ENCODE measurements around the gene ZSCAN23.

ZSCAN23 gene

GRCh38 chr6:28402197-28402596 lies 41.1 kb downstream of the ZSCAN23 start:
- Histone ChIP-seq H2BK12ac (ENCODE audit: low read length in 2 of 2) (no peak overlapping the region), H3K27me3 (ENCODE audit: control insufficient read depth in 1 of 2, insufficient read depth in 1 of 2, low read length in 2 of 2) (peaks cover 0 to 10% of the 10 kb centered on the region in 2 experiments), H3K9me3 (ENCODE audit: control insufficient read depth, low read length) (no peaks in the 10 kb centered on the region), H2BK5ac (ENCODE audit: low read depth, low read length, poor library complexity, severe bottlenecking) (no peak overlapping the region), H3K9ac (ENCODE audit: low read length) (no peak overlapping the region), H3K27ac (ENCODE audit: low read length, poor library complexity, severe bottlenecking) (no peak overlapping the region), H3K18ac (ENCODE audit: low read depth in 1 of 2, low read length in 2 of 2) (no peak overlapping the region), H4K8ac (ENCODE audit: low read length) (no peak overlapping the region), H3K36me3 (ENCODE audit: control insufficient read depth in 1 of 2, insufficient read depth in 2 of 2, low read depth in 1 of 2, low read length in 2 of 2) (peaks cover 3 to 10% of the 10 kb centered on the region in 2 experiments), H3K4me2 (ENCODE audit: low read length, poor library complexity, severe bottlenecking) (no peak overlapping the region), H3K79me1 (replicated peaks; ENCODE audit: low read length, poor library complexity, severe bottlenecking) (peaks cover 5% of the 10 kb centered on the region), H2AK5ac (ENCODE audit: low read length, severe bottlenecking) (no peak overlapping the region), H2AFZ (ENCODE audit: low read depth, low read length) (no peak overlapping the region), H2BK15ac (ENCODE audit: low read depth, poor library complexity, severe bottlenecking) (no peak overlapping the region), H3K14ac (ENCODE audit: low read length in 2 of 2) (no peak overlapping the region), H4K91ac (ENCODE audit: low read length) (no peak overlapping the region), H2BK120ac (ENCODE audit: low read depth, low read length) (no peak overlapping the region), H3K23ac (ENCODE audit: low read length in 2 of 2) (no peak overlapping the region), H3K4ac (ENCODE audit: low read depth in 1 of 2, low read length in 2 of 2) (no peak overlapping the region), H3K4me3 (ENCODE audit: insufficient read depth in 1 of 2, low read depth in 1 of 2, low read length in 2 of 2) (no peak overlapping the region), H3K4me1 (ENCODE audit: control insufficient read depth, insufficient read depth, low read depth, low read length) (peaks cover 3% of the 10 kb centered on the region)
- no peak for DNase-seq
- WGBS = 93% methylated on average over 2 of the region's 2 CpGs

GRCh38 chr6:28401172-28401571 lies 42.1 kb downstream of the ZSCAN23 start:
- Histone ChIP-seq H3K36me3 (ENCODE audit: control insufficient read depth in 1 of 2, insufficient read depth in 2 of 2, low read depth in 1 of 2, low read length in 2 of 2) (peaks cover 6 to 20% of the 10 kb centered on the region in 2 experiments), H3K9me3 (ENCODE audit: control insufficient read depth, low read length) (no peaks in the 10 kb centered on the region), H3K18ac (ENCODE audit: low read depth in 1 of 2, low read length in 2 of 2) (no peak overlapping the region), H2BK120ac (ENCODE audit: low read depth, low read length) (no peak overlapping the region), H3K4me3 (ENCODE audit: insufficient read depth in 1 of 2, low read depth in 1 of 2, low read length in 2 of 2) (no peak overlapping the region), H3K79me1 (replicated peaks; ENCODE audit: low read length, poor library complexity, severe bottlenecking) (peaks cover 5% of the 10 kb centered on the region), H3K23ac (ENCODE audit: low read length in 2 of 2) (no peak overlapping the region), H2BK5ac (ENCODE audit: low read depth, low read length, poor library complexity, severe bottlenecking) (no peak overlapping the region), H3K4me2 (ENCODE audit: low read length, poor library complexity, severe bottlenecking) (no peak overlapping the region), H3K4me1 (ENCODE audit: control insufficient read depth, insufficient read depth, low read depth, low read length) (peaks cover 6% of the 10 kb centered on the region), H3K9ac (ENCODE audit: low read length) (no peak overlapping the region), H3K27ac (ENCODE audit: low read length, poor library complexity, severe bottlenecking) (no peak overlapping the region), H2AFZ (ENCODE audit: low read depth, low read length) (no peak overlapping the region), H2BK12ac (ENCODE audit: low read length in 2 of 2) (no peak overlapping the region), H2AK5ac (ENCODE audit: low read length, severe bottlenecking) (no peak overlapping the region), H2BK15ac (ENCODE audit: low read depth, poor library complexity, severe bottlenecking) (no peak overlapping the region), H3K4ac (ENCODE audit: low read depth in 1 of 2, low read length in 2 of 2) (no peak overlapping the region), H4K91ac (ENCODE audit: low read length) (no peak overlapping the region), H3K14ac (ENCODE audit: low read length in 2 of 2) (no peak overlapping the region), H4K8ac (ENCODE audit: low read length) (no peak overlapping the region), H3K27me3 (ENCODE audit: control insufficient read depth in 1 of 2, insufficient read depth in 1 of 2, low read length in 2 of 2) (peaks cover 0 to 9% of the 10 kb centered on the region in 2 experiments)
- DNase-seq = no peak
- WGBS = no CpG with 5 or more reads among the region's 1 CpG

GRCh38 chr6:28400122-28400451 lies 43.2 kb downstream of the ZSCAN23 start:
- no peak overlapping the region for H3K23ac ChIP-seq (ENCODE audit: low read length in 2 of 2)
- H3K9me3 ChIP-seq (ENCODE audit: control insufficient read depth, low read length) = no peaks in the 10 kb centered on the region
- no peak for DNase-seq
- peak overlapping the region; percentile 97 for H4K8ac ChIP-seq (ENCODE audit: low read length)
- peak overlapping the region in 1 of 2 experiments; percentile 78 for H3K4ac ChIP-seq (ENCODE audit: low read depth in 1 of 2, low read length in 2 of 2)
- H3K36me3 ChIP-seq (ENCODE audit: control insufficient read depth in 1 of 2, insufficient read depth in 2 of 2, low read depth in 1 of 2, low read length in 2 of 2) = peaks cover 9 to 27% of the 10 kb centered on the region in 2 experiments
- peaks cover 0 to 9% of the 10 kb centered on the region in 2 experiments for H3K27me3 ChIP-seq (ENCODE audit: control insufficient read depth in 1 of 2, insufficient read depth in 1 of 2, low read length in 2 of 2)
- H2BK15ac ChIP-seq (ENCODE audit: low read depth, poor library complexity, severe bottlenecking) = no peak overlapping the region
- no peak overlapping the region for H2AK5ac ChIP-seq (ENCODE audit: low read length, severe bottlenecking)
- 0% methylated on average over 3 of the region's 8 CpGs for WGBS
- H3K27ac ChIP-seq (ENCODE audit: low read length, poor library complexity, severe bottlenecking) = peak overlapping the region; percentile 79
- no peak overlapping the region for H4K91ac ChIP-seq (ENCODE audit: low read length)
- H2AFZ ChIP-seq (ENCODE audit: low read depth, low read length) = peak overlapping the region; percentile 86
- H3K18ac ChIP-seq (ENCODE audit: low read depth in 1 of 2, low read length in 2 of 2) = peak overlapping the region; percentile 77 to 80
- H3K4me3 ChIP-seq (ENCODE audit: insufficient read depth in 1 of 2, low read depth in 1 of 2, low read length in 2 of 2) = peak overlapping the region; percentile 82 to 90
- no peak overlapping the region for H2BK5ac ChIP-seq (ENCODE audit: low read depth, low read length, poor library complexity, severe bottlenecking)
- H3K79me1 ChIP-seq (replicated peaks; ENCODE audit: low read length, poor library complexity, severe bottlenecking) = peaks cover 6% of the 10 kb centered on the region
- H2BK12ac ChIP-seq (ENCODE audit: low read length in 2 of 2) = no peak overlapping the region
- H3K4me1 ChIP-seq (ENCODE audit: control insufficient read depth, insufficient read depth, low read depth, low read length) = peaks cover 6% of the 10 kb centered on the region
- H3K14ac ChIP-seq (ENCODE audit: low read length in 2 of 2) = no peak overlapping the region
- no peak overlapping the region for H2BK120ac ChIP-seq (ENCODE audit: low read depth, low read length)
- peak overlapping the region; percentile 73 for H3K4me2 ChIP-seq (ENCODE audit: low read length, poor library complexity, severe bottlenecking)
- peak overlapping the region; percentile 94 for H3K9ac ChIP-seq (ENCODE audit: low read length)

- peak within 1 kb of the TSS; percentile 73 for H3K4me2 ChIP-seq (ENCODE audit: low read length, poor library complexity, severe bottlenecking)
- H2BK5ac ChIP-seq (ENCODE audit: low read depth, low read length, poor library complexity, severe bottlenecking) = no peak within 1 kb of the TSS
- H3K9me3 ChIP-seq (ENCODE audit: control insufficient read depth, low read length) = no peaks in the 10 kb centered on the region
- H3K23ac ChIP-seq (ENCODE audit: low read length in 2 of 2) = peak within 1 kb of the TSS in 1 of 2 experiments; percentile 61
- H2BK15ac ChIP-seq (ENCODE audit: low read depth, poor library complexity, severe bottlenecking) = peak within 1 kb of the TSS; percentile 37
- peak within 1 kb of the TSS; percentile 82 to 90 for H3K4me3 ChIP-seq (ENCODE audit: insufficient read depth in 1 of 2, low read depth in 1 of 2, low read length in 2 of 2)
- peaks cover 7% of the 10 kb centered on the region for H3K79me1 ChIP-seq (replicated peaks; ENCODE audit: low read length, poor library complexity, severe bottlenecking)
- peaks cover 9 to 29% of the 10 kb centered on the region in 2 experiments for H3K36me3 ChIP-seq (ENCODE audit: control insufficient read depth in 1 of 2, insufficient read depth in 2 of 2, low read depth in 1 of 2, low read length in 2 of 2)
- H3K27ac ChIP-seq (ENCODE audit: low read length, poor library complexity, severe bottlenecking) = peak within 1 kb of the TSS; percentile 79
- no peak within 1 kb of the TSS for H2BK12ac ChIP-seq (ENCODE audit: low read length in 2 of 2)
- DNase-seq = peak; percentile 90
- under 1% methylated on average over 37 of the region's 49 CpGs for WGBS
- peaks cover 6% of the 10 kb centered on the region for H3K4me1 ChIP-seq (ENCODE audit: control insufficient read depth, insufficient read depth, low read depth, low read length)
- H3K18ac ChIP-seq (ENCODE audit: low read depth in 1 of 2, low read length in 2 of 2) = peak within 1 kb of the TSS; percentile 89 to 93
- peak within 1 kb of the TSS; percentile 75 to 78 for H3K4ac ChIP-seq (ENCODE audit: low read depth in 1 of 2, low read length in 2 of 2)
- H4K91ac ChIP-seq (ENCODE audit: low read length) = peak within 1 kb of the TSS; percentile 66
- H2AK5ac ChIP-seq (ENCODE audit: low read length, severe bottlenecking) = peak within 1 kb of the TSS; percentile 46
- peaks cover 0 to 9% of the 10 kb centered on the region in 2 experiments for H3K27me3 ChIP-seq (ENCODE audit: control insufficient read depth in 1 of 2, insufficient read depth in 1 of 2, low read length in 2 of 2)
- H4K8ac ChIP-seq (ENCODE audit: low read length) = peak within 1 kb of the TSS; percentile 97
- peak within 1 kb of the TSS; percentile 94 for H3K9ac ChIP-seq (ENCODE audit: low read length)
- H2AFZ ChIP-seq (ENCODE audit: low read depth, low read length) = peak within 1 kb of the TSS; percentile 86
- H3K14ac ChIP-seq (ENCODE audit: low read length in 2 of 2) = peak within 1 kb of the TSS in 1 of 2 experiments; percentile 93
- H2BK120ac ChIP-seq (ENCODE audit: low read depth, low read length) = peak within 1 kb of the TSS; percentile 56
Measured at GRCh38 chr6:28399350-28400121, 43.8 kb downstream of the ZSCAN23 start, which contains the start of gene ZSCAN12. TSS of gene ZSCAN12 (minus strand) at chr6:28399747. CDS start at chr6:28398405, 1,342 bp downstream.

All from mesenchymal stem cell (in vitro differentiated cells and primary cell).